ENCODE measurements around the gene ITPR2.

Gene ITPR2

DNA sequence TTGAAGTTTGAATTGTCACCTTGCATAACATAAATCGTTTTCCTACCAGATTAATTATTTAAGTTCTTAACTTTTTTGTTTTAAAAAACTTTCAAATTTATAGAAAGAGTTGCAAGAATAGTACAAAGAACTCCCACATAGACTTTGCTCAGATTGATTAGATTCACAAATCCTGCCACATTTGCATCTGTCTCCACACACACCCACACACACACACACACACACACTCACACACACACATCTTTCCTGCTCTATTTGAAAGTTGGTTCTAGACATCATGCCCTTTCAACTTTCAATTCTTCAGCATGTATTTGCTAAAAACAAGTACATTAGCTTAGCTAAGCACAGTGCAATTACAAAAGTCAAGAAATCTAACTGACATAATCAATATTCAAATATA, 184.0 kb downstream of the ITPR2 start:
- Histone ChIP-seq H3K27ac (ENCODE audit: low read length) (no peak overlapping the region), H2AFZ (ENCODE audit: low read length) (no peak overlapping the region), H3K9me2 (replicated peaks; ENCODE audit: insufficient read depth, low read length) (no peaks in the 10 kb centered on the region), H3K4me1 (ENCODE audit: low read length) (no peaks in the 10 kb centered on the region), H3K9me3 (replicated peaks; ENCODE audit: insufficient read depth, low read length) (no peaks in the 10 kb centered on the region), H3K4me2 (ENCODE audit: low read depth, low read length) (no peak overlapping the region), H3K9ac (ENCODE audit: low read length) (no peak overlapping the region), H3K36me3 (replicated peaks; ENCODE audit: insufficient read depth, low read length) (no peaks in the 10 kb centered on the region), H3K79me2 (ENCODE audit: low read length) (no peaks in the 10 kb centered on the region), H3F3A (ENCODE audit: insufficient read depth, low read length) (no peaks in the 10 kb centered on the region), H3K4me3 (ENCODE audit: low read length) (no peak overlapping the region), H3K27me3 (replicated peaks; ENCODE audit: insufficient read depth, low read length) (no peaks in the 10 kb centered on the region), H4K20me1 (ENCODE audit: insufficient read depth, low read length) (no peaks in the 10 kb centered on the region)
- no peak for TF ChIP-seq EZH2 (optimal IDR thresholded peaks at IDR 0.05; ENCODE audit: low read depth, low read length)
- TF ChIP-seq, protein P1, sequence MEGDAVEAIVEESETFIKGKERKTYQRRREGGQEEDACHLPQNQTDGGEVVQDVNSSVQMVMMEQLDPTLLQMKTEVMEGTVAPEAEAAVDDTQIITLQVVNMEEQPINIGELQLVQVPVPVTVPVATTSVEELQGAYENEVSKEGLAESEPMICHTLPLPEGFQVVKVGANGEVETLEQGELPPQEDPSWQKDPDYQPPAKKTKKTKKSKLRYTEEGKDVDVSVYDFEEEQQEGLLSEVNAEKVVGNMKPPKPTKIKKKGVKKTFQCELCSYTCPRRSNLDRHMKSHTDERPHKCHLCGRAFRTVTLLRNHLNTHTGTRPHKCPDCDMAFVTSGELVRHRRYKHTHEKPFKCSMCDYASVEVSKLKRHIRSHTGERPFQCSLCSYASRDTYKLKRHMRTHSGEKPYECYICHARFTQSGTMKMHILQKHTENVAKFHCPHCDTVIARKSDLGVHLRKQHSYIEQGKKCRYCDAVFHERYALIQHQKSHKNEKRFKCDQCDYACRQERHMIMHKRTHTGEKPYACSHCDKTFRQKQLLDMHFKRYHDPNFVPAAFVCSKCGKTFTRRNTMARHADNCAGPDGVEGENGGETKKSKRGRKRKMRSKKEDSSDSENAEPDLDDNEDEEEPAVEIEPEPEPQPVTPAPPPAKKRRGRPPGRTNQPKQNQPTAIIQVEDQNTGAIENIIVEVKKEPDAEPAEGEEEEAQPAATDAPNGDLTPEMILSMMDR (IDR thresholded peaks at IDR 0.05; ENCODE audit: low read length), result no peak
- no peak for TF ChIP-seq EZH2phosphoT487 (IDR thresholded peaks at IDR 0.05; ENCODE audit: low read length)
- DNase-seq, result no peak

DNA sequence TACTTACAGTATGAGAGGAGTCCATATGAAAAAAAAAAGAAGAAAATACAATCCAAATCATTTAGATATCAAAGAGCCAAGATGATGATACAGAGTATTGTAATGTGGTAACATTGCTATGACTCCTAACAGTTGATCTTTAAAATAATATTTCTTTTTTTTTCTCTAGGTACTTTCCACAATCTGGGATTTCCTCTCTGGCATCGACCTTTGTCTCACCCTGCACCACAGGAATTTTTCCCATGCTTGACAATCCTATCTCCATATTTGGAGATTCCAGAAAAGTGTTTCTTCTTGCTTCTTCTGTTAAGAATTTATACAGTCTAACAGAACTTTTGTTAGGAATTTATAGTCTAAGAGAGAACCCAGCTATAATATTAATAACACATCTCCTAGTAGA, 184.4 kb downstream of the ITPR2 start:
- H3K4me3 ChIP-seq (ENCODE audit: low read length), result no peak overlapping the region
- TF ChIP-seq EZH2 (optimal IDR thresholded peaks at IDR 0.05; ENCODE audit: low read depth, low read length) (no peak), EZH2phosphoT487 (IDR thresholded peaks at IDR 0.05; ENCODE audit: low read length) (no peak)
- TF ChIP-seq, protein P1 (IDR thresholded peaks at IDR 0.05; ENCODE audit: low read length), result no peak
- no peak for DNase-seq
- H3K79me2 ChIP-seq (ENCODE audit: low read length), result no peaks in the 10 kb centered on the region
- H3K9ac ChIP-seq (ENCODE audit: low read length), result no peak overlapping the region
- no peaks in the 10 kb centered on the region for H3K9me2 ChIP-seq (replicated peaks; ENCODE audit: insufficient read depth, low read length)
- H2AFZ ChIP-seq (ENCODE audit: low read length), result no peak overlapping the region
- no peak overlapping the region for H3K27ac ChIP-seq (ENCODE audit: low read length)
- no peaks in the 10 kb centered on the region for H3F3A ChIP-seq (ENCODE audit: insufficient read depth, low read length)
- no peaks in the 10 kb centered on the region for H4K20me1 ChIP-seq (ENCODE audit: insufficient read depth, low read length)
- no peak overlapping the region for H3K4me2 ChIP-seq (ENCODE audit: low read depth, low read length)
- H3K9me3 ChIP-seq (replicated peaks; ENCODE audit: insufficient read depth, low read length), result no peaks in the 10 kb centered on the region
- no peaks in the 10 kb centered on the region for H3K27me3 ChIP-seq (replicated peaks; ENCODE audit: insufficient read depth, low read length)
- H3K4me1 ChIP-seq (ENCODE audit: low read length), result no peaks in the 10 kb centered on the region
- H3K36me3 ChIP-seq (replicated peaks; ENCODE audit: insufficient read depth, low read length), result no peaks in the 10 kb centered on the region

DNA sequence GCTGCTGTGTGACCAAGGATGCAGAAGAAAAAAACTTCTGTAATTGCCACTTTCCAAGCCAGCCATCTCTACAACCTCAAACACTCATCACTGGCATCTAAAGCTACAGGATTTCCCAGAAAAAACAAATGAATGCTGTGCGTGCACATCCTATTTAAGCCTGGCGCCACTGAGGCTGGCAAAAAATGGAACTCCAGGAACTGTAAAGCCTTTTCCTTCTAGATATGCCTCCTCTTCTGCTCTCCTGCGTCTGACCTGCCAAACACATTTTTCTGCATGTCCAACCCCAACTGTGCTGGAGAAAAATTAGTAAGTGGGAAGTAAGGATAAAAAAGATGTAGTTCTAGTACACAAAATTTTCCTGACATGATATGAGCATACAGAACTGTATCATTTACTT, 184.9 kb downstream of the ITPR2 start:
- Histone ChIP-seq H3K4me3 (ENCODE audit: low read length) (no peak overlapping the region), H3F3A (ENCODE audit: insufficient read depth, low read length) (no peaks in the 10 kb centered on the region), H3K9me3 (replicated peaks; ENCODE audit: insufficient read depth, low read length) (no peaks in the 10 kb centered on the region), H3K36me3 (replicated peaks; ENCODE audit: insufficient read depth, low read length) (no peaks in the 10 kb centered on the region), H3K4me2 (ENCODE audit: low read depth, low read length) (no peak overlapping the region), H4K20me1 (ENCODE audit: insufficient read depth, low read length) (no peaks in the 10 kb centered on the region), H2AFZ (ENCODE audit: low read length) (no peak overlapping the region), H3K27me3 (replicated peaks; ENCODE audit: insufficient read depth, low read length) (no peaks in the 10 kb centered on the region), H3K79me2 (ENCODE audit: low read length) (no peaks in the 10 kb centered on the region), H3K9me2 (replicated peaks; ENCODE audit: insufficient read depth, low read length) (no peaks in the 10 kb centered on the region), H3K27ac (ENCODE audit: low read length) (no peak overlapping the region), H3K9ac (ENCODE audit: low read length) (no peak overlapping the region), H3K4me1 (ENCODE audit: low read length) (no peaks in the 10 kb centered on the region)
- no peak for DNase-seq
- TF ChIP-seq, protein P1 (IDR thresholded peaks at IDR 0.05; ENCODE audit: low read length), result no peak

Measured in MM.1S (cell line).